Activated CD4-positive, alpha-beta T cell treated with anti-CD3 and anti-CD28 coated beads, Interleukin-2, amount 50 U/mL, for 24 hours (primary cell): Measurements from ENCODE around the gene NAA16.
"Not testable (repeated sequence)": the region's sequence is repeated elsewhere in the genome, so short reads cannot be mapped to it uniquely, and the experiment has no call there.

ENCODE experiments used
- DNase-seq, 2 donors: peaks; one replicate each; pipeline ENCODE4 v3.0.0-alpha.2; 2020; ENCODE audit warnings: low read depth in 1 of 2, low spot score in 1 of 2

The NAA16 gene

GRCh38 chr13:41310963-41311405, at the start of gene NAA16:
TSS of gene NAA16 (plus strand) at chr13:41311267. CDS start at chr13:41311529, 262 bp downstream.
- DNase-seq: peak; percentile 94 to 95

- DNase-seq: peak; percentile 65 to 76
These were observed 47.7 kb upstream of the NAA16 start, which contains the start of gene MTRF1 for GRCh38 chr13:41263261-41263971. TSS of gene MTRF1 (minus strand) at chr13:41263576. CDS start at chr13:41260907, 2,669 bp downstream.

- no peak for DNase-seq
These were observed 44.0 kb upstream of the NAA16 start for GRCh38 chr13:41267106-41267505.

GRCh38 chr13:41268764-41269163, 42.3 kb upstream of the NAA16 start:
- DNase-seq: no peak

- no peak for DNase-seq
These were observed 39.4 kb upstream of the NAA16 start for GRCh38 chr13:41271456-41272285.

- no peak for DNase-seq
These were observed 37.1 kb upstream of the NAA16 start for GRCh38 chr13:41273831-41274441.

GRCh38 chr13:41274881-41275280, 36.2 kb upstream of the NAA16 start:
- no peak for DNase-seq

GRCh38 chr13:41276824-41277223, 34.2 kb upstream of the NAA16 start:
- DNase-seq: no peak

GRCh38 chr13:41279156-41279555, 31.9 kb upstream of the NAA16 start:
- not testable (repeated sequence) for DNase-seq

- no peak for DNase-seq
These were observed 28.9 kb upstream of the NAA16 start for GRCh38 chr13:41282129-41282571.

- DNase-seq: no peak
These were observed 26.4 kb upstream of the NAA16 start for GRCh38 chr13:41284512-41285288.

GRCh38 chr13:41286370-41286769, 24.7 kb upstream of the NAA16 start:
- no peak for DNase-seq

GRCh38 chr13:41289463-41289881, 21.6 kb upstream of the NAA16 start:
- DNase-seq: no peak

- DNase-seq: no peak
These were observed 19.8 kb upstream of the NAA16 start for GRCh38 chr13:41291246-41291645.

GRCh38 chr13:41293272-41293671, 17.8 kb upstream of the NAA16 start:
- DNase-seq: no peak

GRCh38 chr13:41294914-41295313, 16.2 kb upstream of the NAA16 start:
- DNase-seq: no peak

- DNase-seq: no peak
These were observed 15.1 kb upstream of the NAA16 start for GRCh38 chr13:41295973-41296372.

GRCh38 chr13:41296879-41297646, 14.0 kb upstream of the NAA16 start:
- DNase-seq: no peak

- no peak for DNase-seq
These were observed 11.6 kb upstream of the NAA16 start for GRCh38 chr13:41299316-41300094.
